GM23338 (cell line): ENCODE measurements around the gene NT5C2. TPM values are rescaled to one million over a fixed set of nuclear protein-coding genes. Genes with fewer than 3 reads are reported as not detected.

ENCODE experiments used
- ATAC-seq: fragments of 200-7000 bp; cut with Tn5 transposase; 3 replicates; pipeline ENCODE4 v1.9.1; 2020
- DNase-seq: peaks from one replicate; pipeline ENCODE4 v3.0.0-alpha.2; 2015; ENCODE audit warnings: low spot score
- H2AFZ ChIP-seq: fragments of 200-600 bp; sonication (generic); 2 replicates; pipeline ENCODE4 v1.8.0; 2016; ENCODE audit warnings: antibody characterized with exemption, mild to moderate bottlenecking, moderate library complexity
- H3F3A ChIP-seq: fragments of 200-600 bp; sonication (generic); replicated peaks from 2 replicates; pipeline ENCODE4 v1.8.0; 2017; ENCODE audit warnings: antibody characterized with exemption, mixed run types, low read depth
- H3K27ac ChIP-seq: fragments of 200-600 bp; sonication (generic); 2 replicates; pipeline ENCODE4 v1.6.1; 2016; ENCODE audit warnings: low read depth
- H3K27me3 ChIP-seq: fragments of 200-600 bp; sonication (generic); 2 replicates; pipeline ENCODE4 v1.8.0; 2016; ENCODE audit warnings: mild to moderate bottlenecking, mixed run types, moderate library complexity; ENCODE audit not compliant: insufficient read depth
- H3K36me3 ChIP-seq: fragments of 200-600 bp; sonication (generic); 2 replicates; pipeline ENCODE4 v1.8.0; 2016; ENCODE audit warnings: mild to moderate bottlenecking; ENCODE audit not compliant: insufficient read depth
- H3K4me1 ChIP-seq: fragments of 200-600 bp; sonication (generic); 2 replicates; pipeline ENCODE4 v1.8.0; 2016; ENCODE audit warnings: mild to moderate bottlenecking, moderate library complexity; ENCODE audit not compliant: insufficient read depth
- H3K4me2 ChIP-seq: fragments of 200-600 bp; sonication (generic); 2 replicates; pipeline ENCODE4 v1.7.1; 2017; ENCODE audit warnings: mixed run types
- H3K4me3 ChIP-seq: fragments of 200-600 bp; sonication (generic); 2 replicates; pipeline ENCODE4 v1.6.1; 2016; ENCODE audit warnings: mixed run types
- H3K79me2 ChIP-seq: fragments of 200-600 bp; sonication (generic); replicated peaks from 2 replicates; pipeline ENCODE4 v1.8.0; 2017; ENCODE audit warnings: mild to moderate bottlenecking; ENCODE audit not compliant: insufficient read depth
- H3K9me2 ChIP-seq: fragments of 200-600 bp; sonication (generic); 2 replicates; pipeline ENCODE4 v1.8.0; 2017; ENCODE audit not compliant: insufficient read depth
- H4K20me1 ChIP-seq: fragments of 200-600 bp; sonication (generic); replicated peaks from 2 replicates; pipeline ENCODE4 v1.8.0; 2017; ENCODE audit warnings: mild to moderate bottlenecking; ENCODE audit not compliant: insufficient read depth
- H3K27ac Mint-ChIP-seq: 2 replicates; pipeline ENCODE4 v1.8.0; 2020; ENCODE audit warnings: inconsistent platforms, mild to moderate bottlenecking, moderate library complexity, mixed read lengths
- H3K27me3 Mint-ChIP-seq: 3 replicates; pipeline ENCODE4 v1.8.0; 2022; ENCODE audit warnings: low read depth, mild to moderate bottlenecking, moderate library complexity, mixed read lengths, inconsistent platforms; ENCODE audit not compliant: insufficient read depth, poor library complexity
- H3K36me3 Mint-ChIP-seq: 3 replicates; pipeline ENCODE4 v1.8.0; 2021; ENCODE audit warnings: low read depth, mild to moderate bottlenecking, inconsistent platforms, moderate library complexity, mixed read lengths
- H3K4me1 Mint-ChIP-seq: 3 replicates; pipeline ENCODE4 v1.8.0; 2020; ENCODE audit warnings: mild to moderate bottlenecking, inconsistent platforms, mixed read lengths
- H3K4me3 Mint-ChIP-seq: 3 replicates; pipeline ENCODE4 v1.8.0; 2021; ENCODE audit warnings: moderate library complexity, mild to moderate bottlenecking, inconsistent platforms, mixed read lengths
- H3K9me3 Mint-ChIP-seq: 3 replicates; pipeline ENCODE4 v1.8.0; 2020; ENCODE audit warnings: moderate library complexity, mild to moderate bottlenecking, inconsistent platforms, mixed read lengths
- CREB1 ChIP-seq: fragments of 250-450 bp; sonication (Bioruptor Pico); IDR thresholded peaks from 2 replicates; pipeline ENCODE4 v1.5.0; 2020; ENCODE audit warnings: low read depth, mild to moderate bottlenecking, moderate library complexity
- CTCF ChIP-seq, 2 experiments: fragments of 200-600 bp in 1 of 2; sonication (generic) in 1 of 2; conservative IDR thresholded peaks; 2 replicates each; pipeline versions ENCODE4 v1.5.1 to v1.6.1; 2016 to 2017; ENCODE audit warnings: antibody characterized with exemption in 2 of 2, low read depth in 2 of 2, mild to moderate bottlenecking in 2 of 2, moderate library complexity in 1 of 2
- EZH2 ChIP-seq: fragments of 200-600 bp; sonication (generic); IDR thresholded peaks from one replicate; pipeline ENCODE4 v1.8.0; 2017; ENCODE audit warnings: antibody characterized with exemption, mild to moderate bottlenecking, low read depth; ENCODE audit not compliant: unreplicated experiment
- JUNB ChIP-seq: IDR thresholded peaks from one replicate; pipeline ENCODE4 v1.6.1; 2016; ENCODE audit warnings: antibody characterized with exemption; ENCODE audit not compliant: unreplicated experiment
- NANOG ChIP-seq: IDR thresholded peaks from 2 replicates; pipeline ENCODE4 v1.6.1; 2016; ENCODE audit warnings: antibody characterized with exemption, borderline replicate concordance
- STAT1 ChIP-seq: IDR thresholded peaks from one replicate; pipeline ENCODE4 v1.6.1; 2016; ENCODE audit warnings: antibody characterized with exemption; ENCODE audit not compliant: unreplicated experiment
- ZNF114 ChIP-seq: fragments of 250-450 bp; sonication (Bioruptor Pico); IDR thresholded peaks from 2 replicates; pipeline ENCODE4 v1.5.0; 2020; ENCODE audit warnings: mild to moderate bottlenecking, moderate library complexity
- polyA plus RNA-seq: library from polyadenylated mRNA; unstranded; fragments of >200 nt; fragmentation: Nextera tagmentation; extraction: Ambion mirVana; gene quantifications from 2 replicates; pipeline ENCODE4 v1.2.1, GENCODE V29; 2016
- total RNA-seq: library from RNA; depleted of rRNA; stranded (reverse); fragments of >200 nt; shearing (Covaris generic); gene quantifications from 2 replicates; pipeline ENCODE4 v1.2.3, GENCODE V29; 2014
- TF ChIP-seq, protein P1 (sequence below): fragments of 250-450 bp; sonication (Bioruptor Pico); IDR thresholded peaks from 2 replicates; pipeline ENCODE4 v1.5.0; 2020; ENCODE audit warnings: mild to moderate bottlenecking, moderate library complexity
- TF ChIP-seq, protein P2 (sequence below): IDR thresholded peaks from 2 replicates; pipeline ENCODE4 v1.6.1; 2016; ENCODE audit warnings: antibody characterized with exemption

The NT5C2 gene
- total and polyA plus RNA-seq, 2 experiments from 2014 or later, result 33.9 to 85.4 TPM

GRCh38 chr10:103188853-103189252, 4.2 kb downstream of the NT5C2 start (continued):
- TF ChIP-seq, protein P1, sequence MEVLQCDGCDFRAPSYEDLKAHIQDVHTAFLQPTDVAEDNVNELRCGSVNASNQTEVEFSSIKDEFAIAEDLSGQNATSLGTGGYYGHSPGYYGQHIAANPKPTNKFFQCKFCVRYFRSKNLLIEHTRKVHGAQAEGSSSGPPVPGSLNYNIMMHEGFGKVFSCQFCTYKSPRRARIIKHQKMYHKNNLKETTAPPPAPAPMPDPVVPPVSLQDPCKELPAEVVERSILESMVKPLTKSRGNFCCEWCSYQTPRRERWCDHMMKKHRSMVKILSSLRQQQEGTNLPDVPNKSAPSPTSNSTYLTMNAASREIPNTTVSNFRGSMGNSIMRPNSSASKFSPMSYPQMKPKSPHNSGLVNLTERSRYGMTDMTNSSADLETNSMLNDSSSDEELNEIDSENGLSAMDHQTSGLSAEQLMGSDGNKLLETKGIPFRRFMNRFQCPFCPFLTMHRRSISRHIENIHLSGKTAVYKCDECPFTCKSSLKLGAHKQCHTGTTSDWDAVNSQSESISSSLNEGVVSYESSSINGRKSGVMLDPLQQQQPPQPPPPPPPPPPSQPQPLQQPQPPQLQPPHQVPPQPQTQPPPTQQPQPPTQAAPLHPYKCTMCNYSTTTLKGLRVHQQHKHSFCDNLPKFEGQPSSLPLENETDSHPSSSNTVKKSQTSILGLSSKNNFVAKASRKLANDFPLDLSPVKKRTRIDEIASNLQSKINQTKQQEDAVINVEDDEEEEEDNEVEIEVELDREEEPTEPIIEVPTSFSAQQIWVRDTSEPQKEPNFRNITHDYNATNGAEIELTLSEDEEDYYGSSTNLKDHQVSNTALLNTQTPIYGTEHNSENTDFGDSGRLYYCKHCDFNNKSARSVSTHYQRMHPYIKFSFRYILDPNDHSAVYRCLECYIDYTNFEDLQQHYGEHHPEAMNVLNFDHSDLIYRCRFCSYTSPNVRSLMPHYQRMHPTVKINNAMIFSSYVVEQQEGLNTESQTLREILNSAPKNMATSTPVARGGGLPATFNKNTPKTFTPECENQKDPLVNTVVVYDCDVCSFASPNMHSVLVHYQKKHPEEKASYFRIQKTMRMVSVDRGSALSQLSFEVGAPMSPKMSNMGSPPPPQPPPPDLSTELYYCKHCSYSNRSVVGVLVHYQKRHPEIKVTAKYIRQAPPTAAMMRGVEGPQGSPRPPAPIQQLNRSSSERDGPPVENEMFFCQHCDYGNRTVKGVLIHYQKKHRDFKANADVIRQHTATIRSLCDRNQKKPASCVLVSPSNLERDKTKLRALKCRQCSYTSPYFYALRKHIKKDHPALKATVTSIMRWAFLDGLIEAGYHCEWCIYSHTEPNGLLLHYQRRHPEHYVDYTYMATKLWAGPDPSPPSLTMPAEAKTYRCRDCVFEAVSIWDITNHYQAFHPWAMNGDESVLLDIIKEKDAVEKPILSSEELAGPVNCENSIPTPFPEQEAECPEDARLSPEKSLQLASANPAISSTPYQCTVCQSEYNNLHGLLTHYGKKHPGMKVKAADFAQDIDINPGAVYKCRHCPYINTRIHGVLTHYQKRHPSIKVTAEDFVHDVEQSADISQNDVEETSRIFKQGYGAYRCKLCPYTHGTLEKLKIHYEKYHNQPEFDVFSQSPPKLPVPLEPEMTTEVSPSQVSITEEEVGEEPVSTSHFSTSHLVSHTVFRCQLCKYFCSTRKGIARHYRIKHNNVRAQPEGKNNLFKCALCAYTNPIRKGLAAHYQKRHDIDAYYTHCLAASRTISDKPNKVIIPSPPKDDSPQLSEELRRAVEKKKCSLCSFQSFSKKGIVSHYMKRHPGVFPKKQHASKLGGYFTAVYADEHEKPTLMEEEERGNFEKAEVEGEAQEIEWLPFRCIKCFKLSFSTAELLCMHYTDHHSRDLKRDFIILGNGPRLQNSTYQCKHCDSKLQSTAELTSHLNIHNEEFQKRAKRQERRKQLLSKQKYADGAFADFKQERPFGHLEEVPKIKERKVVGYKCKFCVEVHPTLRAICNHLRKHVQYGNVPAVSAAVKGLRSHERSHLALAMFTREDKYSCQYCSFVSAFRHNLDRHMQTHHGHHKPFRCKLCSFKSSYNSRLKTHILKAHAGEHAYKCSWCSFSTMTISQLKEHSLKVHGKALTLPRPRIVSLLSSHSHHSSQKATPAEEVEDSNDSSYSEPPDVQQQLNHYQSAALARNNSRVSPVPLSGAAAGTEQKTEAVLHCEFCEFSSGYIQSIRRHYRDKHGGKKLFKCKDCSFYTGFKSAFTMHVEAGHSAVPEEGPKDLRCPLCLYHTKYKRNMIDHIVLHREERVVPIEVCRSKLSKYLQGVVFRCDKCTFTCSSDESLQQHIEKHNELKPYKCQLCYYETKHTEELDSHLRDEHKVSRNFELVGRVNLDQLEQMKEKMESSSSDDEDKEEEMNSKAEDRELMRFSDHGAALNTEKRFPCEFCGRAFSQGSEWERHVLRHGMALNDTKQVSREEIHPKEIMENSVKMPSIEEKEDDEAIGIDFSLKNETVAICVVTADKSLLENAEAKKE (CRISPR knock-in tag), result no peak
- TF ChIP-seq NANOG (no peak), STAT1 (no peak), JUNB (no peak)

GRCh38 chr10:103186128-103186527, 6.9 kb downstream of the NT5C2 start:
- peaks cover 15% of the 10 kb centered on the region; the same call in 1 of the 2 replicates for H4K20me1 ChIP-seq
- TF ChIP-seq, protein P2, sequence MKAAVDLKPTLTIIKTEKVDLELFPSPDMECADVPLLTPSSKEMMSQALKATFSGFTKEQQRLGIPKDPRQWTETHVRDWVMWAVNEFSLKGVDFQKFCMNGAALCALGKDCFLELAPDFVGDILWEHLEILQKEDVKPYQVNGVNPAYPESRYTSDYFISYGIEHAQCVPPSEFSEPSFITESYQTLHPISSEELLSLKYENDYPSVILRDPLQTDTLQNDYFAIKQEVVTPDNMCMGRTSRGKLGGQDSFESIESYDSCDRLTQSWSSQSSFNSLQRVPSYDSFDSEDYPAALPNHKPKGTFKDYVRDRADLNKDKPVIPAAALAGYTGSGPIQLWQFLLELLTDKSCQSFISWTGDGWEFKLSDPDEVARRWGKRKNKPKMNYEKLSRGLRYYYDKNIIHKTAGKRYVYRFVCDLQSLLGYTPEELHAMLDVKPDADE, result no peak
- TF ChIP-seq ZNF114 (CRISPR knock-in tag) (no peak), CTCF (conservative IDR thresholded peaks at IDR 0.05; ENCODE audit: low read depth in 2 of 2) (no peak), CREB1 (CRISPR knock-in tag) (no peak), EZH2 (no peak)

More at GRCh38 chr10:103186128-103186527, 6.9 kb downstream of the NT5C2 start:
- Histone ChIP-seq H3K4me2 (no peak overlapping the region), H3K9me2 (no peaks in the 10 kb centered on the region), H3K79me2 (peaks cover 99% of the 10 kb centered on the region), H3K27me3 (no peaks in the 10 kb centered on the region), H3F3A (no peaks in the 10 kb centered on the region), H3K36me3 (no peaks in the 10 kb centered on the region), H3K4me3 (no peak overlapping the region), H3K4me1 (peaks cover 15% of the 10 kb centered on the region), H3K27ac (peak overlapping the region; percentile 7; the same call in 1 of the 2 replicates), H2AFZ (no peak overlapping the region)
- H3K27me3 Mint-ChIP-seq, result peaks cover 2% of the 10 kb centered on the region
- DNase-seq, result no peak
- H3K27ac Mint-ChIP-seq, result no peak overlapping the region
- peaks cover 23% of the 10 kb centered on the region for H3K4me1 Mint-ChIP-seq
- no peak for ATAC-seq
- peaks cover 5% of the 10 kb centered on the region; the same call in 1 of the 3 replicates for H3K36me3 Mint-ChIP-seq
- H3K9me3 Mint-ChIP-seq, result no peaks in the 10 kb centered on the region
- no peak overlapping the region for H3K4me3 Mint-ChIP-seq
